ENCODE measurements around the gene ARMC6.
"Not testable (repeated sequence)": the region's sequence is repeated elsewhere in the genome, so short reads cannot be mapped to it uniquely, and the experiment has no call there.

ARMC6 gene

DNA sequence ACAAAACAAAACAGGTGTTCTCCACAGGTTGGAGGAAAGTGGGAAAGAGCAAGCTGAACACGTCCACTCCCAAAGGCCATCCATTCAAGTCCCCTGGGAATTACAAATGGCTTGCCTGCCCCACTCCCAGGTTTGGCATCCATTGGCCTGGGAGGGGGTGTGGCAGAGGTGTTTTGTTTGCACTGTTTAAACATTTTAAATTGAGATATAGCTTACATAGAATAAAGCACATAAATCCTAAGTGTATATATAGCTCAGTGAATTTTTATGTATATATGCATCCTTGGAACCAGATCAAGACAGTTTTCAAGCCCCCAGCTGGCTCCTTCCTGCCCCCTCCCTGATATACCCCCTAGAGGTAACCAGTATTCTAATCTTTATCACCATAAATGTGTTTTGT lies 43.1 kb downstream of the ARMC6 start:
- DNase-seq (ENCODE audit: low read depth): no peak

DNA sequence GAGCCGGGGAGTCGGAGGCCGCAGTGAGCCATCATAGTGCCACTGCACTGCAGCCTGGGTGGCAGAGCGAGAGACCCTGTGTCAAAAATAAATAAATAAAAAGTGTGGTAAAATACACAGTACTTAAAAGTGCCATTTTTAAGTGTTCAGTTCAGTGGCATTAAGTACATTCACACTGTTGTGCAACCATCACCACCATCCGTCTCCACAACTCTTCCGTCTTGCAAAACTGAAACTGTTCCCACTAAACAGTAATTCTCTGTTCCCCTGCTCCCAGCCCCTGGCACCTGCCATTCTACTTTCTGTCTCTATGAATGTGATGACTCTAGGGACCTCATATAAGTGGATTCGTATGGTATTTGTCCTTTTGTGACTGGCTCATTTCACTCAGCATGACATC lies 43.7 kb downstream of the ARMC6 start:
- DNase-seq (ENCODE audit: low read depth): no peak

DNA sequence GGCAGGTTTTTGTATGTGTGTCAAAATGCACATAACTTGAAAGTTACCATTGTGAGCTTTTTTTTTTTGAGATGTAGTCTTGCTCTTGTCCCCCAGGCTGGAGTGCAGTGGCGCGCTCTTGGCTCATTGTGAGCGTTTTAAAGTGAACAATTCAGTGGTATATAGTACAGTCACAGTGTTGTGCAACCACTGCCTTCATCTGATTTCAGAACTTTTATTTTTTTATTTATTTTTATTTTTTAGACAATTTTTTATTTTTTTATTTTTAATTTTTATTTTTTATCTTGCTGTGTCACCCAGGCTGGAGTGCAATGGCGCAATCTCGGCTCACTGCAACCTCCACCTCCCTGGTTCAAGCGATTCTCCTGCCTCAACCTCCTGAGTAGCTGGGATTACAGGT lies 45.4 kb downstream of the ARMC6 start:
- DNase-seq (ENCODE audit: low read depth): no peak

DNA sequence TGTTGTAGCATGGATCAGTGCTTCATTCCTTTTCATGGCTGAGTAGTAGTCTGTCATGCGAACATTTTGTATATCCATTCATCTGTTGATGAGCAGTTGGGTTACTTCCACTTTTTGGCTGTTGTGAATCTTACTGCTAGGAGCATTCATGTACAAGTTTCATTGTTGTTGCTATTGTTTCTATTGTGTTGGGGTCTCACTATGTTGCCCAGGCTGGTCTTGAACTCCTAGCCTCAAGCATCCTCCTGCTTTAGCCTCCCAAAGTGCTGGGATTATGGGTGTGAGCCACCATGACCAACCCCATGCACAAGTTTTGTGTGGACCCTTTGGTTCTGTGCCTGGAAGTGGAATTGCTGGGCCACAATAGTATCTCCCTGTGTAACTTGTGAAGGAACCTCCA lies 46.2 kb downstream of the ARMC6 start:
- DNase-seq (ENCODE audit: low read depth): no peak

DNA sequence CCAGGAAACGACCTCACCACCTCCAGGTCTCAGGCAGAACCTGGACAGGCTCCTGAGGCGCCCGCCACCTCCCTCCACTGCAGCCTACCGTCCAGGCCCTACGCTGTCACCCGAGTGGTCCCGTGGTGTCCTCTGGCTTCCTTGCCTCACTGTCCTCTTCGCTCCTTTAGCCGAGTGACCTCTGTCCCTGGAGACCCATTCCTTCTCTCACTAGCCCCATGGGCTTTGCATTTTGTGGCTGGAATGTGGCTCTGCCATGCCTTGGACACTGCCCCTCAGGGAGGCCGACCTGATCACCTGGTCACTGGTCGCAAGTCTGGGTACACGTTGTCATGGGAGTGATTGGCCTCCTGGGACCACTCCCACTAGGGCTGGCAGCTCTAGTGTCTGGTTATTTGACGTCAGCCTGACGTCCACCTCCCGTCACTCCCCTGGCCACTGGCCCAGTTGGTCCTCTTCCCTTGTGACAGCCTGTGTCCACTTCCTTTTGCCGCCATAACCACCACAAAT lies 48.3 kb downstream of the ARMC6 start:
- no peak for DNase-seq (ENCODE audit: low read depth)

DNA sequence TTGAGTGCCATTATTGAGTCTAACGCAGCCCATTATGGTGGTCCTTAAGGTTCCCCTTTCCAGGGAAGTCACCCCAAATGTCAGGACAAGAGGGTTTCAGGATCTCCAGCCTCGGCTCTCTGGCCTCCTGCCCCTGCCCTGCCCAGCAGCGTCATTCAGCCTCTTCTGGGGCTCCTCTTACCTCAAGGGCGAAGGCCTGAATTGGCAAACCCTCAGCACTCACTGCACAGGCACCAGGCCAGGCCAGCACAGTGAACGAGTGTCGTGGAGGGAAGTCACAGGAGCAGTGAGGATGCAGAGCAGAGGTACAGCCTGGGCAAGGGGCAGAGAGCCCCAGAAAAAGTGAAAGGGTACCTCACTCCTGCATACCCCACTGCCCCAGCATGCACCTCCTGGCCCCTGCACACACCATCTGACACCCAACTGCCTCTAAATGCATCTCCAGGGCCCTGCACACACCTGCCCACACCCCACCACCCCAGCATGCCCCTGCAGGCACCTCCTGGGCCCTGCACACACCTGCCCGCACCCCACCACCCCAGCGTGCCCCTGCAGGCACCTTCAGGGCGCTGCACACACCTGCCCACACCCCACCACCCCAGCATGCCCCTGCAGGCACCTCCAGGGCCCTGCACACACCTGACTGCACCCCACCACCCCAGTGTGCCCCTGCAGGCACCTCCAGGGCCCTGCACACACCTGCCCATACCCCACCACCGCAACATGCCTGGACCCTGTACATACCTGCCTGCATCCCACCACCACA lies 50.2 kb downstream of the ARMC6 start:
- DNase-seq (ENCODE audit: low read depth): no peak

DNA sequence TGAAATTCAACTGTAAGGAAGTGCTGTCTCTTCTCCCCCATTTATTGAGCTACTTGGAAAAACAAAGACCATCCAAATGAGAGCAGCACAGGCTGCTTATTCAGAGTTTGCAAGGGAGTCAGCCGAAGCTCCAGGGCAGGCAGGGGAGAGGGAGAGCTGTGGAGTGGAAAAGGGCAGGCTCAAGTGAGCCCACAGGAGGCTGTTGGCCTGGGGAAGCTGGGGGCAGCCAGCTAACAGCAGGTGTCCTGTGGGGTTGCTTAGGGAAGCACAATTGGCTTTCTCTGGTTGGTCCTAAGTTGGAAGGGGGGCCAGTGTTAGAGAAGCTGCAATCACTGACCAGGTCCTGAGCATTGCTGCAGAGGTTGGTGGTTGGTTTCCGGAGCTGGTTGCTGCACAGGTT lies 54.3 kb downstream of the ARMC6 start:
- no peak for DNase-seq (ENCODE audit: low read depth)

DNA sequence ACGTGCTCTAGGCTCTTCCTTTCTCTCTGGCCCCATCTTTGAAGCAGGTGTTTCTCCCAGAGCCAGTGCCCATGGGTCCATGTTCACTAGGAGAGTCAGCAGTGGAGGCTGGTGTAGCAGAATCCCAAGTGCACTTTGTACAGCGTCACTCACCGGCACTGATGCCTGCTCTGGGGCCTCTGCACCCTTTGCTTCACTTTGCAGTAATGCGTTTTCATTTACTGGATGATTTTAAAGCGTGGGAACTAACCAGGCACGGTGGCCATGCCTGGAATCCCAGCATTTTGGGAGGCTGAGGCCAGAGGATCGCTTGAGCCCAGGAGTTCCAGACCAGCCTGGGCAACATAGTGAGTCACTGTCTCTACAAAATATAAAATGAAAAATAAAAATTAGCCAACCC lies 61.1 kb downstream of the ARMC6 start:
- DNase-seq (ENCODE audit: low read depth): no peak

DNA sequence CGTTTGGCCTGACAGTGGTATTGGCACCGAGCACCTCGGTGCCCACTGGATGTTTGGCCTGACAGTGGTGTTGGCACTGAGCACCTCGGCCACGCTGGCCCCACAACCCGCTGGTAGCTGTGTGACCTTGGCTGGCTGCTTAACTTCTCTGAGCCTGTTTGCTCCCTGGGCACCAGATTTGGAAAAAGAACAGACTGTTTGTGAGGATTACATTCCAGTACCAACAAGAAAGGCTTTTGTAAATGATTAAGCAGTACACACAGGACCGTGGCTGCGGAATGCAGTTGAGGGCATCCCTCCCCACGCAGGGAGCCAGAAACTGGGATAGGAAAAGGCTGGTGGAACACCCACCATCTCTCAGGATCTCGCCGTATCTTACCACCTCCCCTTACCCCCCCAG lies 62.3 kb downstream of the ARMC6 start:
- no peak for DNase-seq (ENCODE audit: low read depth)

DNA sequence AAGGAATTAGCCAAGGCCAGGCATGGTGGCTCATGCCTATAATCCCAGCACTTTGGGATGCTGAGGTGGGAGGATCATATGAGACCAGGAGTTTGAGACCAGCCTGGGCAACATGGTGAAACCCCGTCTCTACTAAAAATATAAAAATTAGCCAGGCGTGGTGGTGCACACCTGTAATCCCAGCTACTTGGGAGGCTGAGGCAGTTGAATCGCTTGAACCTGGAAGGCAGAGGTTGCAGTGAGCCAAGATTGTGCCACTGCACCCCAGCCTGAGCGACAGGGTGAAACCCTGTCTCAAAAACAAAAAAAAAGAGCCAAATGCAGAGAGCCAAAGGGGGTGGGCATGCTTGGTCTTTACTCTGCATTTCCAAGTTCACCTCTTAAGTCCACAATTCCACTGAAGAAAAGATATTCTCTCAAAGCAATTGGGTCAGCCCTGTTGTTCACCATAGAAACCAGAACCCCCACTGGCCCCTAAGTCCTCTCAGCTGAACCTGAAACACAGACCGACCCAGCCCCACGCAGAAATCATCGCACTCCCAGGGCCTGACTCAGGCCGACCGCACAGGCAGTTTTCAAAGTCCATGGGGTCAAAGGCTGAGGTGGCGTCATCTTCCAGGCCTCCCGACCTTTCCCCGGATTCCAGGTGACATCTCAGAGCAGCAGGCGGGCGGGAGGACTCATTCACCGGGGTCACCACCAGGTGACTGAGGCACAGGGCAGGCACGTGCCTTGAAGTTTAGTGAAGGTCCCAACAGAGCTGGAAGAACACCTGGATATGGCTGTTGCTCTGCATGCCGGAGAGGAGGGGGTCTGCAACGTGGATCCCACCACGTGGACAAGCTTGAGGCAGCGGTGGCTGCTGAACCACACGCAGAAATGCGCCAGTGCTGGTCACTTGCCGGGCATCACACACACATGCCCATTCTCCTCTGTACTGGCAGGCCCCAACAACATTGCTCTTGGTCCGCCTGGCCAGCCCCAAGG lies 63.5 kb downstream of the ARMC6 start:
- DNase-seq (ENCODE audit: low read depth): no peak

DNA sequence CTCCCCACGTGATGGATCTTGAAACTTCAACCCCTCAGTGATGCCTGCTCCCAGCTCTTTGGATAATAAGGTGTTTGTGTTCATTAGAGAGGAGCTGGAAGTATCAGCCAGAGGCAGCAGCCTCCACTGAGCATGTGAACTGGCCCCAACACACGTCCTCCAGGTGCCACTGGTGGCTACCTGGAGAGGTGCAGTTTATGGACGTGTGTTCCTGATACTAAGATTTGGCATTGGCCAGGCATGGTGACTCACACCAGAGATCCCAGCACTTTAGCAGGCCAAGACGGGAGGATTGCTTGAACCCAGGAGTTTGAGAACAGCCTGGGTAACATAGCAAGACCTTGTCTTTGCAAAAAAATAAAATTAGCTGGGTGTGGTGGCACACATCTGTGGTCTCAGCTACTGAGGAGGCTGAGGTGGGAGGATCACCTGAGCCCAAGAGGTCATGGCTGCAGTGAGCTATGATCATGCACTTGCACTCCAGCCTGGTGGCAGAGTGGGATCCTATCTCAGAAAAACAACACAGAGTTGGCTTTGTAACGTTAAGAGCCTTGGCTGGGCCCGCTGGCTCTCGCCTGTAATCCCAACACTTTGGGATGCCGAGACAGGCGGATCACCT lies 64.8 kb downstream of the ARMC6 start:
- no peak for DNase-seq (ENCODE audit: low read depth)

DNA sequence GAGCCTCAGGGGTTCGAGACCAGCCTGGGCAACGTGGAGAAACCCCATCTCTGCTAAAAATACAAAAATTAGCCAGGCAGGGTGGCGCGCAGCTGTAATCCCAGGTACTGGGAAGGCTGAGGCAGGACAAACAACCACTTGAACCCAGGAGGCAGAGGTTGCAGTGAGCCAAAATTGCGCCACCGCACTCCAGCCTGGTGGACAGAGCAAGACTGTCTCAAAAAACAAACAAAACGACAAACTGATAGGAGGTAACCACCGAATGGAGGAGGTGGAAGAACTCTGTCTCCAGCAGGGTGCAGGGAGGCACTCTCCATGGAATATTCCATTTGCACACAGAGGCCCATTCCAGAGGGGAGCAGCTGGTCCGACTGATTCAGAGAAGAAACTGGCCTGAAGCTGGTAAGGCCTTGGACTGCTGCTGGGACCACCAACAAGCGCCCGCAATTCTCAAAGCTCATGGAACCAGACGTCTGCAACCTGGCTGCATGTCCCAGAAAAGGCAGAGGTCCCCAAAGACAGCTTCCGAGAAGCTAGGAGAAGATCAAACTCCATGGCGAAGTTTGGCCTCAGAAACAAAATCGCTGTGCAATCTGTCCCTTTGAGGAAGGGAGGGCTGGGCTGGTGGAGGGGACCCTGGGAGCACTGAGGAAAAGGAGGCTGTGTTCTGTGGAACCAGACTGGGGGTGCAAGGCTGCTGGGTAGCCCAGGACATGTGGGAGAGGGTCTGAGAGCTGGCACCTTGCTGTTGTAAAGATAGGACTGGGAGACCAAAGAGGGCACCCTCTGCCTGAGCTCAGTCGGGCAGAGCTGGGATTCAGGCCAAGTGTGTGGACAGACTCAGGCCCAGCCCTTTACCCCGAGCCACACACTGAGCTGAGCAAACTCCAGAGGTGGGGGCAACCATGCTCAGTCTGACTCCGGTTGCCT lies 65.6 kb downstream of the ARMC6 start:
- DNase-seq (ENCODE audit: low read depth): no peak

DNA sequence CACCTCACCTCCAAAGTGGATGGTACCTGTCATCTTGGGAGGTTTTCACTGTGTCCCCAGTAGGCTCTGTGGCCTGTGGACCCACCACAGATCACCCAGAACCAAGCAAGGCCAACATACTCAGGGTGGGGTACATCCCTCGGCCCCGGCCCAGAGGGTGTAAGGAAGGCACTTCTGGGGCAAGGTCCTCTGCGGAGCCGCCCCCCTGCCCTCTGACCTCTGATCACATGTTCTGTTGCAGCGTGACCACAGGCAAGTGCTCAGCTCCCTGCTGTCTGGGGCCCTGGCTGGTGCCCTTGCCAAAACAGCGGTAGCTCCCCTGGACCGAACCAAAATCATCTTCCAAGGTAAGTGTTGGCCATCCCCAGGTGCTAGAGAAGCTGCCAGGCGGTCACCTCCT lies 68.1 kb downstream of the ARMC6 start:
- no peak for DNase-seq (ENCODE audit: low read depth)

DNA sequence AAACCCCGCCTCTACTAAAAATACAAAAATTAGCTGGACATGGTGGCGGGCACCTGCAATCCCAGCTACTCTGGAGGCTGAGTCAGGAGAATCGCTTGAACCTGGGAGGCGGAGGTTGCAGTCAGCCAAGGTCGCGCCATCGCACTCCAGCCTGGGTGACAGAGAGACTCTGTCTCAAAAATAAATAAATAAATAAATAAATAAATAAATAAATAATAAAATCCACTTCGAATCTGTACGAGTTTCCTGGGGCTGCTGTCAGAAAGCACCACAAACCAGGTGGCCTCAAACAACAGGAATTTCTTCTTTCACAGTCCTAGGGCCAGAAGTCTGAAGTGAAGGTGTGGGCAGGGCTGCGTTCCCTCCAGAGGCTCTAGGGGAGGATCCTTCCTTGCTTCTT lies 69.2 kb downstream of the ARMC6 start:
- DNase-seq (ENCODE audit: low read depth): not testable (repeated sequence)

DNA sequence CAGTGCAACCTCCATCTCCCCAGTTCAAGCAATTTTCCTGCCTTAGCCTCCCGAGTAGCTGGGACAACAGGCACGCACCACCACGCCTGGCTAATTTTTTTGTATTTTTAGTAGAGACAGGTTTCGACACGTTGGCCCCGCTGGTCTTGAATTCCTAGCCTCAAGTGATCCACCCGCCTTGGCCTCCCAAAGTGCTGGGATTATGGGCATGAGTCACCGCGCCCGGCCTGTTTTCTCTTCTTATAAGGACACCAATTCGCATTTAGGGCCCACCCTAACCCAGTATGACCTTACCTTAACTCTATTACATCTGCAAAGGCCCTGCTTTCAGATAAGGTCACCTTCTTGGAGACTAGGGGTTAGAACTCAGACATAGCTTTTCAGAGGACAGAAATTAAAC lies 69.8 kb downstream of the ARMC6 start:
- no peak for DNase-seq (ENCODE audit: low read depth)

DNA sequence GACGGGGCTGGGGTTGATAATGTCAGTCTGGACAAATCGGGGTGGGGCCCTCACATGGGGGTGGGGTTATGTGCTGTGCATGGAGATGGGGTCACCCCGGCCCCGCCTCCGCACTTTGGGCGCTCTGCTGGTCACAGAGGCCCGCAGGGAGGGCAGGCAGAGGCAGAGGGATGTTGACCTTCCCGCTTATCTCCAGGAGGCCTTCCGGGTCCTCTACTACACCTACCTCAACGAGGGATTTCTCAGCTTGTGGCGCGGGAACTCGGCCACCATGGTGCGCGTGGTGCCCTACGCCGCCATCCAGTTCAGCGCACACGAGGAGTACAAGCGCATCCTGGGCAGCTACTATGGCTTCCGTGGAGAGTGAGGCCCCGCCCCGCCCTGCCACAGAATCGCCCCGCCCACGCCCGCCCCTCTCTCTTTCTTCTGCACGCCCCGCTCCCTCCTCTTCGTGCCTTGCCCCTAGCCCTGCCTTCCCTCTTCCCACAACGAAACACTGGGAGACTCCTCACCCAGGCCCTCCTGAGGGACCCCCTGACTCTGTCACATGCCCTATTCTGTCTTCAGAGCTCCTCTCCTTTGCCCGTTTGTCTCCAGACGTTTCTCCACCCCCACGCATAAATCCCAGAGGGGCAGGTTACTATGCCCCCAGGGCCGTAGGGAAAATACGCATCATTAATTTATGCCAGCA lies 72.1 kb downstream of the ARMC6 start:
- DNase-seq (ENCODE audit: low read depth): no peak

DNA sequence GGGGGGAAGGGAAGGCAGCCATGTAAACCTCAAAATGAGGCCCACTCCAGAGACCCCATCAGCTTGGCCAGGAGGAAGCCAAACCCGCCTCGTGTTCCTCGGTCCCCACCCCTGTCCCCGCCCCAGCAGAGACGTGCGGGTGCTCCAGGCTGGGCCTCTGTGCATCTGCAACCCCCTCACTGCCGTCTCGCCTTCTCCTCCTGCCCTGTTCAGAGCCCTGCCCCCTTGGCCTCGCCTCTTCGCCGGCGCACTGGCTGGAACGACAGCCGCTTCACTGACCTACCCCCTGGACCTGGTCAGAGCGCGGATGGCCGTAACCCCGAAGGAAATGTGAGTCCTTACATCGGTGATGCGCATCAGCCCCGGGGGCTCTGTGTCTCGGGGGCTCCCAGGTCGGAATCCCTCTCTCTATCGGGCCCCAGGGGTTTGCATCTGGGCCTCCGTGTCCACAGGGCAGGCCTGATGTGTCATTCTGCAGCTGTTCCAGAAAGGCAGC lies 72.7 kb downstream of the ARMC6 start:
- DNase-seq (ENCODE audit: low read depth): no peak

DNA sequence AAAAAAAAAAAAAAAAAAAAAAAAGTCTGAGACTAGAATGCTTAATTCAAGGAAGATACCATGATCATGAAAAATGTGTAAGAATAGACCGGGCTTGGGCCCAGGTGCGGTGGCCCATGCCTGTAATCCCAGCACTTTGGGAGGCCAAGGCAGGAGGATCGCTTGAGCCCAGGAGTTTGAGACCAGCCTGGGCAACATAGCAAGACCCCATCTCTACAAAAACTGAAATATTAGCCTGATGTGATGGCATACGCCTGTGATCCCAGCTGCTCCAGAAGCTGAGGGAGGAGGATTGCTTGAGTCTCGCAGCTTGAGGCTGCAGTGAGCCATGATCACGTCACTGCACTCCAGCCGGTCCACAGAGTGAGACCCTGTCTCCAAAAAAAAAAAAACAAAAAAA lies 73.5 kb downstream of the ARMC6 start:
- not testable (repeated sequence) for DNase-seq (ENCODE audit: low read depth)

DNA sequence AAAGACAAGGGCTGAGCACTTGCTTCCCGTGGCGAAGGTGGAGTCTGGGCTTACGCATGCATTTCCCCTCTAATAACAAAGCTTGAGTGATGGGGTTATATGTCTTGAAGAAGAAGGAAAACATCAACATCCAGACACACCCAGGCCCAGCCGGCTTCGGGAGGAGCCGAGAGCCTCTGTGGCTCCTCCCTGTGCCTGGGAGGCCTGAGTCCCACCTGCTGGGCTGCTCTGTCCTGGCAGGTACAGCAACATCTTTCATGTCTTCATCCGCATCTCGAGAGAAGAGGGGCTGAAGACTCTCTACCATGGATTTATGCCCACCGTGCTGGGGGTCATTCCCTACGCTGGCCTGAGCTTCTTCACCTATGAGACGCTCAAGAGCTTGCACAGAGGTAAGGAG lies 74.3 kb downstream of the ARMC6 start:
- DNase-seq (ENCODE audit: low read depth): no peak

Measured in activated gamma-delta T cell treated with anti-CD3 and anti-CD28 coated beads, Interleukin-2, amount 50 U/mL, for 16 hours (primary cell).